A549 (cell line): ENCODE measurements around the gene C11orf65. TPM values are rescaled to one million over a fixed set of nuclear protein-coding genes. Genes with fewer than 3 reads are reported as not detected.

Experiments used
- ATAC-seq, 2 experiments: fragments of 200-7000 bp in 1 of 2; fragments of >200 bp in 1 of 2; cut with Nextera tagmentation in 1 of 2; cut with Tn5 transposase in 1 of 2; 3 replicates each; pipeline versions ENCODE4 v1.8.0 to v1.9.1; 2018 to 2020; ENCODE audit warnings: mild to moderate bottlenecking in 1 of 2, moderate library complexity in 1 of 2
- CTCF ChIA-PET: fragments of 300-600 bp; sonication (Branson Sonifier 250); formaldehyde crosslinking; extraction: SDS; loops from one replicate; lab custom pipeline; 2021; ENCODE audit warnings: antibody characterized with exemption, inconsistent platforms; lab: Yijun Ruan, JAX
- POLR2A ChIA-PET: fragments of 350-600 bp; formaldehyde crosslinking; extraction: SDS; loops from one replicate; lab custom pipeline; 2021; ENCODE audit warnings: antibody characterized with exemption, inconsistent platforms; lab: Yijun Ruan, JAX
- DNase-seq, 2 experiments: peaks; one replicate each; pipeline versions ENCODE4 v3.0.0 to v3.0.0-alpha.2; 2011 to 2016; ENCODE audit warnings: low read depth in 1 of 2, low spot score in 1 of 2
- FAIRE-seq: peaks from 2 replicates; lab custom pipeline; 2011; peaks lifted over from hg19 to GRCh38; lab: Jason Lieb, UNC
- H3K27ac ChIP-seq, 2 experiments: fragments of >200 bp; sonication (Bioruptor Twin); formaldehyde crosslinking; 3 replicates each; pipeline ENCODE4 v1.5.1; 2016 to 2017
- H3K4me1 ChIP-seq: fragments of >200 bp; sonication (Bioruptor Twin); formaldehyde crosslinking; 3 replicates; pipeline ENCODE4 v1.6.1; 2016
- H3K4me2 ChIP-seq: fragments of >200 bp; sonication (Bioruptor Twin); formaldehyde crosslinking; 3 replicates; pipeline ENCODE4 v1.6.1; 2016
- H3K4me3 ChIP-seq: fragments of >200 bp; sonication (Bioruptor Twin); formaldehyde crosslinking; 3 replicates; pipeline ENCODE4 v1.5.1; 2016
- H3K9me3 ChIP-seq: fragments of >200 bp; sonication (Bioruptor Twin); formaldehyde crosslinking; 3 replicates; pipeline ENCODE4 v1.6.1; 2016
- CBX2 ChIP-seq: fragments of 200-600 bp; sonication (generic); IDR thresholded peaks from 2 replicates; pipeline ENCODE4 v1.6.1; 2016; ENCODE audit warnings: low read depth, mild to moderate bottlenecking, borderline replicate concordance
- CEBPB ChIP-seq, 2 experiments: fragments of >200 bp in 1 of 2; sonication (Bioruptor Twin) in 1 of 2; formaldehyde crosslinking in 1 of 2; IDR thresholded peaks; 2 replicates each; pipeline ENCODE4 v1.6.1; 2012 to 2016
- CHD4 ChIP-seq: fragments of 200-600 bp; sonication (generic); IDR thresholded peaks from 2 replicates; pipeline ENCODE4 v1.6.1; 2016; ENCODE audit warnings: antibody characterized with exemption, mild to moderate bottlenecking, borderline replicate concordance
- FOSB ChIP-seq: fragments of 250-450 bp; sonication (Bioruptor Pico); IDR thresholded peaks from 2 replicates; pipeline ENCODE4 v1.5.0; 2020; ENCODE audit warnings: mild to moderate bottlenecking, moderate library complexity
- FOSL2 ChIP-seq, 2 experiments: fragments of 450-650 bp in 1 of 2; fragments of >200 bp in 1 of 2; sonication (Bioruptor Twin) in 1 of 2; formaldehyde crosslinking; IDR thresholded peaks; 2 replicates each; pipeline versions ENCODE4 v1.5.0 to v1.6.1; 2016 to 2020; ENCODE audit warnings: mild to moderate bottlenecking in 1 of 2, moderate library complexity in 1 of 2
- HDAC2 ChIP-seq: fragments of 200-600 bp; sonication (generic); IDR thresholded peaks from 2 replicates; pipeline ENCODE4 v1.6.1; 2016
- HOXB5 ChIP-seq: fragments of 250-450 bp; sonication (Bioruptor Pico); IDR thresholded peaks from 2 replicates; pipeline ENCODE4 v1.5.0; 2020; ENCODE audit warnings: mild to moderate bottlenecking, moderate library complexity
- KDM1A ChIP-seq: fragments of 200-600 bp; sonication (generic); IDR thresholded peaks from 2 replicates; pipeline ENCODE4 v1.6.1; 2016; ENCODE audit warnings: low read depth, mild to moderate bottlenecking
- MYC ChIP-seq: IDR thresholded peaks from 2 replicates; pipeline ENCODE4 v1.6.1; 2012; ENCODE audit warnings: mild to moderate bottlenecking, inconsistent platforms, low read length, improper control_type of control experiment, borderline replicate concordance
- NPAS2 ChIP-seq: fragments of 250-450 bp; sonication (Bioruptor Pico); IDR thresholded peaks from 2 replicates; pipeline ENCODE4 v1.8.0; 2022; ENCODE audit warnings: mild to moderate bottlenecking, moderate library complexity, borderline replicate concordance
- NR3C1 ChIP-seq: fragments of >200 bp; sonication (Bioruptor Twin); formaldehyde crosslinking; IDR thresholded peaks from 3 replicates; pipeline ENCODE4 v1.6.1; 2017
- PHF8 ChIP-seq: fragments of 200-600 bp; sonication (generic); IDR thresholded peaks from 2 replicates; pipeline ENCODE4 v1.6.1; 2016; ENCODE audit warnings: low read depth, mild to moderate bottlenecking, antibody characterized with exemption, moderate library complexity, borderline replicate concordance
- POLR2A ChIP-seq: IDR thresholded peaks from 2 replicates; pipeline ENCODE4 v1.6.1; 2012; ENCODE audit warnings: mild to moderate bottlenecking, low read length
- POLR2AphosphoS2 ChIP-seq: conservative IDR thresholded peaks from 2 replicates; pipeline ENCODE4 v1.6.1; 2012; ENCODE audit warnings: low read length, improper control_type of control experiment, inconsistent platforms
- RARB ChIP-seq: fragments of 250-450 bp; sonication (Bioruptor Pico); IDR thresholded peaks from 2 replicates; pipeline ENCODE4 v1.8.0; 2021; ENCODE audit warnings: mild to moderate bottlenecking, moderate library complexity
- RCOR1 ChIP-seq: fragments of 150-350 bp; IDR thresholded peaks from 2 replicates; pipeline ENCODE4 v1.6.1; 2014; ENCODE audit warnings: antibody characterized with exemption, low read length, low read depth
- TFCP2L1 ChIP-seq: fragments of 250-450 bp; sonication (Bioruptor Pico); IDR thresholded peaks from 2 replicates; pipeline ENCODE4 v1.5.0; 2021; ENCODE audit warnings: mild to moderate bottlenecking
- ZC3H11A ChIP-seq: fragments of 450-650 bp; IDR thresholded peaks from 2 replicates; pipeline ENCODE4 v1.6.1; 2014; ENCODE audit warnings: antibody characterized with exemption, mild to moderate bottlenecking
- ZNF302 ChIP-seq: fragments of 250-450 bp; sonication (Bioruptor Pico); IDR thresholded peaks from 2 replicates; pipeline ENCODE4 v1.9.0; 2021; ENCODE audit warnings: inconsistent platforms, mild to moderate bottlenecking, moderate library complexity
- WGBS: methylation state at CpG from one replicate; pipeline ENCODE4 v1.1.6; 2017; ENCODE audit errors: missing lambda C conversion rate; 5-methylcytosine and 5-hydroxymethylcytosine counted together
- polyA plus RNA-seq, 4 experiments: library from polyadenylated mRNA; depleted of rRNA in 3 of 4; stranded (reverse); fragments of >200 nt; fragmentation: RNase III in 1 of 4; extraction: RNeasy Plus Mini Kit Qiagen cat#74134 plus additional on column Dnase treatment in 1 of 4; gene quantifications; 2 replicates in 3 of 4; 3 replicates in 1 of 4; pipeline ENCODE4 v1.2.3, GENCODE V29; 2011 to 2017
- TF ChIP-seq, protein P1 (sequence below): fragments of 150-350 bp; IDR thresholded peaks from 2 replicates; pipeline ENCODE4 v1.6.1; 2014; ENCODE audit warnings: low read depth, mild to moderate bottlenecking, low read length
- TF ChIP-seq, protein P2 (sequence below): IDR thresholded peaks from 2 replicates; pipeline ENCODE4 v1.6.1; 2012; ENCODE audit warnings: low read depth, borderline replicate concordance
- TF ChIP-seq, protein P3 (sequence below): fragments of 450-650 bp; IDR thresholded peaks from 2 replicates; pipeline ENCODE4 v1.6.1; 2014; ENCODE audit warnings: antibody characterized with exemption
- TF ChIP-seq, protein P4 (sequence below): fragments of >200 bp; sonication (Bioruptor Twin); formaldehyde crosslinking; IDR thresholded peaks from 3 replicates; pipeline ENCODE4 v1.6.1; 2016

Gene C11orf65
- polyA plus RNA-seq, 2 of the 4 experiments (the other 2 are of a cell fraction): 0.19 to 0.72 TPM

DNA sequence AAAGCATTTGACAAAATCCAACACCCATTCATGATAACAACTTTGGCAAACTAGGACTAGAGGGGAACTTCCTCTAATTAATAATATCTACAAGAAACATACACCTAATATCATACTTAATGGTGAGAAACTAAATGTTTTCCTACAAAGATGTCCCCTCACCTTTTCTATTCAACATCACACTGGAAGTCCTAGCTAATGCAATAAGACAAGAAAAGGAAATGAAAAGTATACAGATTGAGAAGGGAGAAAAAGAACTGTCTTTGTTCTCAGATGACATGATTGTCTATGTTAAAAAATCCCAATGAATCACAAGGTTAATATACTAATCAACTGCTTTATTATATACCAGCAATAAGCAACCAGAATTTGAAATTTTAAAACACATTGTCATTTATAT is 52.4 kb downstream of the C11orf65 start:
- Histone ChIP-seq H3K4me2 (no peak overlapping the region), H3K27ac (no peak overlapping the region), H3K4me1 (no peaks in the 10 kb centered on the region), H3K4me3 (no peak overlapping the region), H3K9me3 (no peaks in the 10 kb centered on the region)
- no peak for TF ChIP-seq HOXB5 (CRISPR knock-in tag)
- no peak for TF ChIP-seq FOSL2 (IDR thresholded peaks at IDR 0.05)
- TF ChIP-seq FOSL2 (CRISPR knock-in tag; IDR thresholded peaks at IDR 0.05): no peak
- TF ChIP-seq CBX2: no peak
- TF ChIP-seq, protein P1, sequence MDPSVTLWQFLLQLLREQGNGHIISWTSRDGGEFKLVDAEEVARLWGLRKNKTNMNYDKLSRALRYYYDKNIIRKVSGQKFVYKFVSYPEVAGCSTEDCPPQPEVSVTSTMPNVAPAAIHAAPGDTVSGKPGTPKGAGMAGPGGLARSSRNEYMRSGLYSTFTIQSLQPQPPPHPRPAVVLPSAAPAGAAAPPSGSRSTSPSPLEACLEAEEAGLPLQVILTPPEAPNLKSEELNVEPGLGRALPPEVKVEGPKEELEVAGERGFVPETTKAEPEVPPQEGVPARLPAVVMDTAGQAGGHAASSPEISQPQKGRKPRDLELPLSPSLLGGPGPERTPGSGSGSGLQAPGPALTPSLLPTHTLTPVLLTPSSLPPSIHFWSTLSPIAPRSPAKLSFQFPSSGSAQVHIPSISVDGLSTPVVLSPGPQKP: no peak
- no peak for TF ChIP-seq RARB (CRISPR knock-in tag)
- TF ChIP-seq KDM1A: no peak
- TF ChIP-seq, protein P2, sequence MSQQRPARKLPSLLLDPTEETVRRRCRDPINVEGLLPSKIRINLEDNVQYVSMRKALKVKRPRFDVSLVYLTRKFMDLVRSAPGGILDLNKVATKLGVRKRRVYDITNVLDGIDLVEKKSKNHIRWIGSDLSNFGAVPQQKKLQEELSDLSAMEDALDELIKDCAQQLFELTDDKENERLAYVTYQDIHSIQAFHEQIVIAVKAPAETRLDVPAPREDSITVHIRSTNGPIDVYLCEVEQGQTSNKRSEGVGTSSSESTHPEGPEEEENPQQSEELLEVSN: no peak
- no peak for TF ChIP-seq NPAS2 (CRISPR knock-in tag)
- no peak for TF ChIP-seq PHF8
- TF ChIP-seq, protein P3, sequence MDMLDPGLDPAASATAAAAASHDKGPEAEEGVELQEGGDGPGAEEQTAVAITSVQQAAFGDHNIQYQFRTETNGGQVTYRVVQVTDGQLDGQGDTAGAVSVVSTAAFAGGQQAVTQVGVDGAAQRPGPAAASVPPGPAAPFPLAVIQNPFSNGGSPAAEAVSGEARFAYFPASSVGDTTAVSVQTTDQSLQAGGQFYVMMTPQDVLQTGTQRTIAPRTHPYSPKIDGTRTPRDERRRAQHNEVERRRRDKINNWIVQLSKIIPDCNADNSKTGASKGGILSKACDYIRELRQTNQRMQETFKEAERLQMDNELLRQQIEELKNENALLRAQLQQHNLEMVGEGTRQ: no peak
- TF ChIP-seq ZNF302 (CRISPR knock-in tag): no peak
- no peak for FAIRE-seq
- ChIA-PET POLR2A (no interaction called here), CTCF (no interaction called here)
- ATAC-seq: no peak
- DNase-seq: no peak

DNA sequence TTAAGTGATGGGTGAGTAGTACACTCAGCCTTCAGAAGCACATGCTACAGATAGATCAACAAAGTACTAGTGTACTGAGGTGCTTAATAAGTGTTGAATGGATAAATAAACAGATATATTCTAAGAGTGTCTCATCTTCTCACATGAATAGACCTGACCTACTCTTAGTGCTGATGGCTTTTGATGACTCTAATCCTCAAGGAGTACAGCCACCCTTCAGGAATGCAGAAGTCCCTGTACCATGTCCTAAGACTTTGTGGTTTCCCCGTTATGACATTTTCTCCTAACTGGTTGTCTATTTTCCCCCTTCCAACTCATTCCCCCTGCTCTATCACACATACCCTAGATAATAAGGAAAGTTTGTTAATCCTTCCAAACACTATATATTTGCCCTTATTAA is 61.6 kb downstream of the C11orf65 start:
- ATAC-seq: no peak
- no peak overlapping the region for H3K27ac ChIP-seq
- no peaks in the 10 kb centered on the region for H3K9me3 ChIP-seq
- CTCF ChIA-PET: no interaction called here
- H3K4me2 ChIP-seq: no peak overlapping the region
- H3K4me3 ChIP-seq: no peak overlapping the region
- FAIRE-seq: no peak
- no peak for DNase-seq
- no peak for TF ChIP-seq NR3C1
- TF ChIP-seq RCOR1: no peak
- TF ChIP-seq MYC: no peak
- TF ChIP-seq CEBPB (IDR thresholded peaks at IDR 0.05): no peak
- TF ChIP-seq HDAC2: no peak
- no peak for TF ChIP-seq FOSL2 (IDR thresholded peaks at IDR 0.05)
- no peak for TF ChIP-seq FOSL2 (CRISPR knock-in tag; IDR thresholded peaks at IDR 0.05)
- TF ChIP-seq CHD4: no peak
- TF ChIP-seq ZC3H11A: no peak
- TF ChIP-seq TFCP2L1 (CRISPR knock-in tag): no peak
- TF ChIP-seq POLR2AphosphoS2: no peak
- TF ChIP-seq, protein P4, sequence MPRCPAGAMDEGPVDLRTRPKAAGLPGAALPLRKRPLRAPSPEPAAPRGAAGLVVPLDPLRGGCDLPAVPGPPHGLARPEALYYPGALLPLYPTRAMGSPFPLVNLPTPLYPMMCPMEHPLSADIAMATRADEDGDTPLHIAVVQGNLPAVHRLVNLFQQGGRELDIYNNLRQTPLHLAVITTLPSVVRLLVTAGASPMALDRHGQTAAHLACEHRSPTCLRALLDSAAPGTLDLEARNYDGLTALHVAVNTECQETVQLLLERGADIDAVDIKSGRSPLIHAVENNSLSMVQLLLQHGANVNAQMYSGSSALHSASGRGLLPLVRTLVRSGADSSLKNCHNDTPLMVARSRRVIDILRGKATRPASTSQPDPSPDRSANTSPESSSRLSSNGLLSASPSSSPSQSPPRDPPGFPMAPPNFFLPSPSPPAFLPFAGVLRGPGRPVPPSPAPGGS: no peak
- no peak for TF ChIP-seq POLR2A
- TF ChIP-seq, protein P1: no peak
- TF ChIP-seq CBX2: no peak
- no peak for TF ChIP-seq FOSB (CRISPR knock-in tag)
- WGBS: 78% methylated on average over 1 of the region's 1 CpG
- no peaks in the 10 kb centered on the region for H3K4me1 ChIP-seq
- POLR2A ChIA-PET: no interaction called here
